ENCODE results near the gene PUS10.

Gene PUS10

GRCh38 chr2:61017556-61018317, at the start of gene PUS10, which contains the start of gene PEX13:
Gene PUS10, minus strand, starts transcription at chr2:61018255. Its CDS starts 6,365 bp downstream, at chr2:61011890.
Gene PEX13, plus strand, starts transcription at chr2:61017720. Its CDS starts 40 bp downstream, at chr2:61017760.
- peak; percentile 26 for DNase-seq (ENCODE audit: low read depth)
- peak within 1 kb of the TSS; percentile 68 for H3K4me3 ChIP-seq (ENCODE audit: low read depth, low read length)
- TF ChIP-seq CTCF (IDR thresholded peaks at IDR 0.05; ENCODE audit: control insufficient read depth, extremely low read depth, insufficient read depth) = no peak

GRCh38 chr2:61065714-61066709, 48.0 kb upstream of the PUS10 start, which contains the start of gene SANBR:
Gene SANBR, plus strand, starts transcription at chr2:61065871. Its CDS starts 4,480 bp downstream, at chr2:61070351.
- peak within 1 kb of the TSS; percentile 56 for H3K4me3 ChIP-seq (ENCODE audit: low read depth, low read length)
- TF ChIP-seq CTCF (IDR thresholded peaks at IDR 0.05; ENCODE audit: control insufficient read depth, extremely low read depth, insufficient read depth) = no peak
- no peak for DNase-seq (ENCODE audit: low read depth)

GRCh38 chr2:61059382-61059781, 41.3 kb upstream of the PUS10 start:
- TF ChIP-seq CTCF (IDR thresholded peaks at IDR 0.05; ENCODE audit: control insufficient read depth, extremely low read depth, insufficient read depth) = no peak
- DNase-seq (ENCODE audit: low read depth) = no peak
- no peak overlapping the region for H3K4me3 ChIP-seq (ENCODE audit: low read depth, low read length)

GRCh38 chr2:61057562-61057961, 39.5 kb upstream of the PUS10 start:
- H3K4me3 ChIP-seq (ENCODE audit: low read depth, low read length) = no peak overlapping the region
- no peak for TF ChIP-seq CTCF (IDR thresholded peaks at IDR 0.05; ENCODE audit: control insufficient read depth, extremely low read depth, insufficient read depth)
- DNase-seq (ENCODE audit: low read depth) = no peak

GRCh38 chr2:61055557-61055956, 37.5 kb upstream of the PUS10 start:
- DNase-seq (ENCODE audit: low read depth) = peak; percentile 43
- no peak overlapping the region for H3K4me3 ChIP-seq (ENCODE audit: low read depth, low read length)
- TF ChIP-seq CTCF (IDR thresholded peaks at IDR 0.05; ENCODE audit: control insufficient read depth, extremely low read depth, insufficient read depth) = no peak

GRCh38 chr2:61045999-61046398, 27.9 kb upstream of the PUS10 start:
- DNase-seq (ENCODE audit: low read depth) = peak; percentile 46
- no peak overlapping the region for H3K4me3 ChIP-seq (ENCODE audit: low read depth, low read length)
- no peak for TF ChIP-seq CTCF (IDR thresholded peaks at IDR 0.05; ENCODE audit: control insufficient read depth, extremely low read depth, insufficient read depth)

All from LNCaP clone FGC (cell line).